Uterus (tissue), 2 donors: Measurements from ENCODE around the gene VARS1.

Source experiments
- POLR2A ChIP-seq, 2 donors: fragments of 450-650 bp; IDR thresholded peaks; one replicate each; pipeline ENCODE4 v1.6.1; 2016; ENCODE audit warnings: antibody characterized with exemption in 2 of 2, mild to moderate bottlenecking in 1 of 2, moderate library complexity in 1 of 2
- TF ChIP-seq, protein P1 (sequence below), 4 experiments: fragments of 200-600 bp in 2 of 4; fragments of 450-650 bp in 2 of 4; sonication (generic) in 2 of 4; IDR thresholded peaks; one replicate each; pipeline ENCODE4 v1.5.1; 2016 to 2019; ENCODE audit warnings: antibody characterized with exemption in 4 of 4, mild to moderate bottlenecking in 2 of 4, moderate library complexity in 1 of 4

DNA sequence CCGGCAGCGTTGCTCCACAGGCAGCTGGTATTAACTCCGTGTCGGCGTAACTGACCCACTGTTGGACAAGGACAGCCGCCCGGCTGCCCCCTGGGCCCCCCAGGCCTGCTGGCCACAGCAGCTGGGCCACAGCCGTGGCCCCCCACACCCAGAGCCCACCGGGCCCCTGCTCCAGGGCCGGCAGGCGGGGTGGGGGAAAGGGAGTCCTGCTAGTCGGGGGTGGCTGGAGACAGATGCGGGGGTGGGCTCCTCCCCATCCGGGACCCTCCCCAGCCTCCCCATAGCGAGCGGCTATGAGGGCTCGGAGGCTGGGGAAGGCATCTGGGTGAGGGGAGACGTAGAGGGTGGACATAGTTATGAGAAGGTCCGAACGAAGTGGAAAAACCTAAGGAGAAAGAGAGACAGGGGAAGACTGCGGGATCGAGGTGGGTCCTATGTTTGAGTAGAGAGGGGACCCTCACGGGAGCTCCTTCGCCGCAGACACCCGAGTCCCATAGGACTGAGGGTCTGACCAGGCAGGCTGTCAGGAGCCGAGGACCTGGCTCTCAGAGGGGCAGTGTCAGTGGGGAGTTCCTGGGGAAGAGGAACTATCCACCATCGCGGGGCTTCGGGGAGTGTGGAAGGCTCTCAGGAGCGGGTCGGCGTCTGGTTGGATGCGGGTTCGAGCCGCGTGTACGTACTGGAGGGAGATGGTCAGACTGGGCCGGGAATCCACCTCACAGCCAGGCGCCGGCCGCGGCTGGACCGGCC is 511 bp downstream of the VARS1 start:
- TF ChIP-seq, protein P1, sequence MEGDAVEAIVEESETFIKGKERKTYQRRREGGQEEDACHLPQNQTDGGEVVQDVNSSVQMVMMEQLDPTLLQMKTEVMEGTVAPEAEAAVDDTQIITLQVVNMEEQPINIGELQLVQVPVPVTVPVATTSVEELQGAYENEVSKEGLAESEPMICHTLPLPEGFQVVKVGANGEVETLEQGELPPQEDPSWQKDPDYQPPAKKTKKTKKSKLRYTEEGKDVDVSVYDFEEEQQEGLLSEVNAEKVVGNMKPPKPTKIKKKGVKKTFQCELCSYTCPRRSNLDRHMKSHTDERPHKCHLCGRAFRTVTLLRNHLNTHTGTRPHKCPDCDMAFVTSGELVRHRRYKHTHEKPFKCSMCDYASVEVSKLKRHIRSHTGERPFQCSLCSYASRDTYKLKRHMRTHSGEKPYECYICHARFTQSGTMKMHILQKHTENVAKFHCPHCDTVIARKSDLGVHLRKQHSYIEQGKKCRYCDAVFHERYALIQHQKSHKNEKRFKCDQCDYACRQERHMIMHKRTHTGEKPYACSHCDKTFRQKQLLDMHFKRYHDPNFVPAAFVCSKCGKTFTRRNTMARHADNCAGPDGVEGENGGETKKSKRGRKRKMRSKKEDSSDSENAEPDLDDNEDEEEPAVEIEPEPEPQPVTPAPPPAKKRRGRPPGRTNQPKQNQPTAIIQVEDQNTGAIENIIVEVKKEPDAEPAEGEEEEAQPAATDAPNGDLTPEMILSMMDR (IDR thresholded peaks at IDR 0.05), result no peak
- no peak for TF ChIP-seq POLR2A (IDR thresholded peaks at IDR 0.05)
